ENCODE results near the gene EML1. TPM values are rescaled to one million over a fixed set of nuclear protein-coding genes. Genes with fewer than 3 reads are reported as not detected.

EML1 gene
- polyA plus RNA-seq (ENCODE audit: insufficient read length in 12 of 12) = 10 to 100 TPM in 11 of 12 donors, not detected in 1; 31.6 to 53.3 (median 45.0) TPM
- long read RNA-seq, donor 1, full-length matches to known transcripts = 2 of 2 reads
- long read RNA-seq, donor 1, partial matches to known transcripts = 0 of 2 reads
- long read RNA-seq, donor 1, other reads (novel, unspliced or antisense) = 0 of 2 reads
- long read RNA-seq, donor 2, full-length matches to known transcripts = 3 of 8 reads
- long read RNA-seq, donor 2, partial matches to known transcripts = 5 of 8 reads
- long read RNA-seq, donor 2, other reads (novel, unspliced or antisense) = 0 of 8 reads
- long read RNA-seq, donor 3, full-length matches to known transcripts = 2 of 2 reads
- long read RNA-seq, donor 3, partial matches to known transcripts = 0 of 2 reads
- long read RNA-seq, donor 3, other reads (novel, unspliced or antisense) = 0 of 2 reads
- long read RNA-seq, donor 4, full-length matches to known transcripts = 1 of 1 reads
- long read RNA-seq, donor 4, partial matches to known transcripts = 0 of 1 reads
- long read RNA-seq, donor 4, other reads (novel, unspliced or antisense) = 0 of 1 reads
- long read RNA-seq, donor 5, full-length matches to known transcripts = 7 of 7 reads
- long read RNA-seq, donor 5, partial matches to known transcripts = 0 of 7 reads
- long read RNA-seq, donor 5, other reads (novel, unspliced or antisense) = 0 of 7 reads
- long read RNA-seq, donor 6, full-length matches to known transcripts = 3 of 3 reads
- long read RNA-seq, donor 6, partial matches to known transcripts = 0 of 3 reads
- long read RNA-seq, donor 6, other reads (novel, unspliced or antisense) = 0 of 3 reads
- long read RNA-seq, donor 7, full-length matches to known transcripts = 2 of 2 reads
- long read RNA-seq, donor 7, partial matches to known transcripts = 0 of 2 reads
- long read RNA-seq, donor 7, other reads (novel, unspliced or antisense) = 0 of 2 reads
- long read RNA-seq, donor 8, full-length matches to known transcripts = 4 of 4 reads
- long read RNA-seq, donor 8, partial matches to known transcripts = 0 of 4 reads
- long read RNA-seq, donor 8, other reads (novel, unspliced or antisense) = 0 of 4 reads
- long read RNA-seq, donor 9, full-length matches to known transcripts = 1 of 1 reads
- long read RNA-seq, donor 9, partial matches to known transcripts = 0 of 1 reads
- long read RNA-seq, donor 9, other reads (novel, unspliced or antisense) = 0 of 1 reads
- long read RNA-seq, donor 10, full-length matches to known transcripts = 3 of 3 reads
- long read RNA-seq, donor 10, partial matches to known transcripts = 0 of 3 reads
- long read RNA-seq, donor 10, other reads (novel, unspliced or antisense) = 0 of 3 reads
- long read RNA-seq, donor 11, full-length matches to known transcripts = 3 of 3 reads
- long read RNA-seq, donor 11, partial matches to known transcripts = 0 of 3 reads
- long read RNA-seq, donor 11, other reads (novel, unspliced or antisense) = 0 of 3 reads

GRCh38 chr14:99793213-99794150 lies at the start of gene EML1:
Gene EML1, plus strand, starts transcription at chr14:99793413. Its CDS starts 64 bp downstream, at chr14:99793477.
- peak; percentile 73 for DNase-seq

- DNase-seq = no peak
These were observed 48.9 kb upstream of the EML1 start for GRCh38 chr14:99744199-99744872.

- no peak for DNase-seq
These were observed 48.4 kb upstream of the EML1 start for GRCh38 chr14:99744873-99745224.

GRCh38 chr14:99745307-99745951 lies 47.8 kb upstream of the EML1 start:
- no peak for DNase-seq

GRCh38 chr14:99747167-99747566 lies 46.0 kb upstream of the EML1 start:
- DNase-seq = no peak

- DNase-seq = no peak
These were observed 45.5 kb upstream of the EML1 start for GRCh38 chr14:99747582-99748330.

- DNase-seq = no peak
These were observed 44.7 kb upstream of the EML1 start for GRCh38 chr14:99748529-99748928.

GRCh38 chr14:99749142-99749541 lies 44.1 kb upstream of the EML1 start:
- no peak for DNase-seq

- no peak for DNase-seq
These were observed 43.2 kb upstream of the EML1 start for GRCh38 chr14:99749763-99750715.

GRCh38 chr14:99750746-99751450 lies 42.3 kb upstream of the EML1 start:
- DNase-seq = no peak

GRCh38 chr14:99751539-99752485 lies 41.4 kb upstream of the EML1 start:
- no peak for DNase-seq

GRCh38 chr14:99752486-99753121 lies 40.6 kb upstream of the EML1 start:
- DNase-seq = no peak

- DNase-seq = no peak
These were observed 39.7 kb upstream of the EML1 start for GRCh38 chr14:99753225-99754140.

Measured in muscle of arm (tissue), 14 donors.